Tongue (tissue), 3 donors: ENCODE results near the gene FXN. TPM values are rescaled to one million over a fixed set of nuclear protein-coding genes. Genes with fewer than 3 reads are reported as not detected.

Source experiments
- DNase-seq: peaks from one replicate; pipeline ENCODE4 v3.0.0-alpha.2; 2015
- small RNA-seq: library from RNA; depleted of rRNA; stranded (forward); fragments of <200 nt; gene quantifications from one replicate; pipeline ENCODE3, GENCODE V24; 2014; ENCODE audit warnings: low replicate concordance
- total RNA-seq: library from RNA; depleted of rRNA; stranded (reverse); fragments of >200 nt; gene quantifications from one replicate; pipeline ENCODE4 v1.2.3, GENCODE V29; 2014

Gene FXN
- total RNA-seq, 1 donor from 2014 or later, result 3.1 TPM

- no peak for DNase-seq
Observed at GRCh38 chr9:69141851-69142250, 106.3 kb downstream of the FXN start.

- DNase-seq, result no peak
Observed at GRCh38 chr9:69143291-69143690, 107.7 kb downstream of the FXN start.

- DNase-seq, result no peak
Observed at GRCh38 chr9:69145144-69145715, 109.7 kb downstream of the FXN start.

- DNase-seq, result no peak
Observed at GRCh38 chr9:69147041-69147834, 111.7 kb downstream of the FXN start.

GRCh38 chr9:69149321-69149807 lies 113.8 kb downstream of the FXN start:
- DNase-seq, result peak; percentile 28

Small RNA genes lying within 50 kb of the gene (small RNA-seq; reads per million reads assigned to genes)
- not detected for gene AL162730.1

Other genes with a start within 250 kb of the FXN start
- gene PRKACG, start 21.6 kb upstream of the FXN start, total RNA-seq, result not detected
- 46.3 TPM for gene TJP2, start 138.5 kb downstream of the FXN start, total RNA-seq